ENCODE data around the gene EVC2.
A peak's percentile ranks its signal among the peaks of the same experiment; 100 is the strongest.

Gene EVC2, protein sequence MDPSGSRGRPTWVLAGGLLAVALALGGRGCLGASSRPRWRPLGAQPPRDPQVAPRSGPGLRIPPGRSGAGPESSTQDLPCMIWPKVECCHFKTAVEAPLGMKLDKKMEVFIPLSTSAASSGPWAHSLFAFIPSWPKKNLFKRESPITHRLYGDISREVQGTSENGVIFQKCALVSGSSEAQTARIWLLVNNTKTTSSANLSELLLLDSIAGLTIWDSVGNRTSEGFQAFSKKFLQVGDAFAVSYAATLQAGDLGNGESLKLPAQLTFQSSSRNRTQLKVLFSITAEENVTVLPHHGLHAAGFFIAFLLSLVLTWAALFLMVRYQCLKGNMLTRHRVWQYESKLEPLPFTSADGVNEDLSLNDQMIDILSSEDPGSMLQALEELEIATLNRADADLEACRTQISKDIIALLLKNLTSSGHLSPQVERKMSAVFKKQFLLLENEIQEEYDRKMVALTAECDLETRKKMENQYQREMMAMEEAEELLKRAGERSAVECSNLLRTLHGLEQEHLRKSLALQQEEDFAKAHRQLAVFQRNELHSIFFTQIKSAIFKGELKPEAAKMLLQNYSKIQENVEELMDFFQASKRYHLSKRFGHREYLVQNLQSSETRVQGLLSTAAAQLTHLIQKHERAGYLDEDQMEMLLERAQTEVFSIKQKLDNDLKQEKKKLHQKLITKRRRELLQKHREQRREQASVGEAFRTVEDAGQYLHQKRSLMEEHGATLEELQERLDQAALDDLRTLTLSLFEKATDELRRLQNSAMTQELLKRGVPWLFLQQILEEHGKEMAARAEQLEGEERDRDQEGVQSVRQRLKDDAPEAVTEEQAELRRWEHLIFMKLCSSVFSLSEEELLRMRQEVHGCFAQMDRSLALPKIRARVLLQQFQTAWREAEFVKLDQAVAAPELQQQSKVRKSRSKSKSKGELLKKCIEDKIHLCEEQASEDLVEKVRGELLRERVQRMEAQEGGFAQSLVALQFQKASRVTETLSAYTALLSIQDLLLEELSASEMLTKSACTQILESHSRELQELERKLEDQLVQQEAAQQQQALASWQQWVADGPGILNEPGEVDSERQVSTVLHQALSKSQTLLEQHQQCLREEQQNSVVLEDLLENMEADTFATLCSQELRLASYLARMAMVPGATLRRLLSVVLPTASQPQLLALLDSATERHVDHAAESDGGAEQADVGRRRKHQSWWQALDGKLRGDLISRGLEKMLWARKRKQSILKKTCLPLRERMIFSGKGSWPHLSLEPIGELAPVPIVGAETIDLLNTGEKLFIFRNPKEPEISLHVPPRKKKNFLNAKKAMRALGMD

DNA sequence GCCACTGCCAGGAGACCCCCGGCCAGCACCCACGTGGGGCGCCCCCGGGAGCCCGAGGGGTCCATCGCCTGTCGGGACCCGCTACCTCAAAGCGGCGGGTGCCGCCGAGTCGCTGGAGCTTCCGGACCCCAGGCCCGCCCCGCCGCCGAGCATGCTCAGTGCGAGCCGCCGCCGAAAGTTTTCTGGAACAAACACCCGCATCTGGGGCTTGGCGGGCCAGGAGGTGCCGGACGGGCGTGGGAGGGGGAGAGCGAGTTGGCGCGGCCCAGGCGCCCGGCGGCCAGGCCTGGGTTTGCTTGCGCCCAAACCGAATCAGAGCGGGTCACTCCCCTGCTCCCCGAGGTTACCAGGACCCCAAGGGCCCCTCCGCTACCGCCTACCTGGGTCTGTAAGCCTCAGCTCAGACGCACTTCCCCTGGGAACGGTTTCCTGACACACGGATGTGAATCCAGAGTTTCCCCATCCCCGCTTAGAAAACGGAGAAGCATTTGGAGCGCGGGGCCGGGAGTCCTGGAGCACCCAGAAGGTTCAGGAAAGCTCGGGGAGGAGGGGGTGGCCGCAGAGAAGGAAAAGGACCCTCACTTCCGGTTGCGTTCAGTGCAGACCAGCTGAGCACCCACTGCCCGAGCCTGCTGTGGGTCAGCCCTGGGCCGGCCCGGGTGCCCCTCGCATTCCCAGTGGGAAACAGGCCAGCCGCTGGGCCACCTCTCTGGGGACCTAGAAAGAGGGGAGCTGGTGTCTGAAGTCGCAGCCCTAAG, at the start of gene EVC2:
TSS of gene EVC2 (minus strand) at position 111 of the 758 bp plus-strand sequence. CDS start at position 65, 46 bp downstream.
- Histone ChIP-seq H3K79me2 (ENCODE audit: low read length) (peaks cover 27% of the 10 kb centered on the region), H3K4me2 (ENCODE audit: low read length) (peak within 1 kb of the TSS; percentile 96), H3K9me3 (ENCODE audit: insufficient read depth, low read length) (no peaks in the 10 kb centered on the region), H3K9ac (ENCODE audit: low read length) (peak within 1 kb of the TSS; percentile 89), H3K4me1 (ENCODE audit: low read length) (peaks cover 44% of the 10 kb centered on the region), H4K20me1 (ENCODE audit: insufficient read depth, low read length) (peaks cover 6% of the 10 kb centered on the region; the same call in 1 of the 2 replicates), H3K4me3 (ENCODE audit: low read length) (peak within 1 kb of the TSS; percentile 82), H3K27ac (ENCODE audit: low read length) (peak within 1 kb of the TSS; percentile 26; the same call in 1 of the 2 replicates), H3K36me3 (replicated peaks; ENCODE audit: low read depth, low read length) (peaks cover 11% of the 10 kb centered on the region), H3K27me3 (ENCODE audit: low read depth, low read length) (no peaks in the 10 kb centered on the region), H2AFZ (ENCODE audit: low read depth, low read length) (peak within 1 kb of the TSS; percentile 94)
- TF ChIP-seq, protein P1, sequence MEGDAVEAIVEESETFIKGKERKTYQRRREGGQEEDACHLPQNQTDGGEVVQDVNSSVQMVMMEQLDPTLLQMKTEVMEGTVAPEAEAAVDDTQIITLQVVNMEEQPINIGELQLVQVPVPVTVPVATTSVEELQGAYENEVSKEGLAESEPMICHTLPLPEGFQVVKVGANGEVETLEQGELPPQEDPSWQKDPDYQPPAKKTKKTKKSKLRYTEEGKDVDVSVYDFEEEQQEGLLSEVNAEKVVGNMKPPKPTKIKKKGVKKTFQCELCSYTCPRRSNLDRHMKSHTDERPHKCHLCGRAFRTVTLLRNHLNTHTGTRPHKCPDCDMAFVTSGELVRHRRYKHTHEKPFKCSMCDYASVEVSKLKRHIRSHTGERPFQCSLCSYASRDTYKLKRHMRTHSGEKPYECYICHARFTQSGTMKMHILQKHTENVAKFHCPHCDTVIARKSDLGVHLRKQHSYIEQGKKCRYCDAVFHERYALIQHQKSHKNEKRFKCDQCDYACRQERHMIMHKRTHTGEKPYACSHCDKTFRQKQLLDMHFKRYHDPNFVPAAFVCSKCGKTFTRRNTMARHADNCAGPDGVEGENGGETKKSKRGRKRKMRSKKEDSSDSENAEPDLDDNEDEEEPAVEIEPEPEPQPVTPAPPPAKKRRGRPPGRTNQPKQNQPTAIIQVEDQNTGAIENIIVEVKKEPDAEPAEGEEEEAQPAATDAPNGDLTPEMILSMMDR (IDR thresholded peaks at IDR 0.05; ENCODE audit: low read depth, low read length): no peak
- no peak for TF ChIP-seq EZH2phosphoT487 (IDR thresholded peaks at IDR 0.05; ENCODE audit: low read depth)

DNA sequence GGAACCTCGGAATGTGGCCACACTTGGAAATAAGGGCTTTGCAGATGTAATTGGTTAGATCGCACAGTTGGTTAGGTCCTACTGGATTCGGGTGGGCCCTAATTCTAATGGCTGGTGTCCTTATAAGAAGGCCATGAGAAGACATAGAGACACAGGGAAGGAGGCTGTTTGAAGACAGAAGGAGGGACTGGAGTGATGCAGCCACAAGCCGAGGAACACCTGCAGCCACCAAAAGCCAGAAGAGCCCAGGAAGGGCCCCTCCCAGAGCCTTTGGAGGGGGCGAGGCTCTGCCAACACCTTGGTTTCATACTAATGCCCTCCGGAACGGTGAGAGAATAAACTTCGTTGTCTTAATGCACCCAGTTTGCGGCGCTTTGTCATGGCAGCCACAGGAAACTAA, 49.6 kb upstream of the EVC2 start:
- Histone ChIP-seq H3K9me3 (ENCODE audit: insufficient read depth, low read length) (no peaks in the 10 kb centered on the region), H4K20me1 (ENCODE audit: insufficient read depth, low read length) (peaks cover 13% of the 10 kb centered on the region), H3K4me2 (ENCODE audit: low read length) (no peak overlapping the region), H3K27ac (ENCODE audit: low read length) (no peak overlapping the region), H3K27me3 (ENCODE audit: low read depth, low read length) (no peaks in the 10 kb centered on the region), H3K4me3 (ENCODE audit: low read length) (no peak overlapping the region), H3K9ac (ENCODE audit: low read length) (no peak overlapping the region), H2AFZ (ENCODE audit: low read depth, low read length) (no peak overlapping the region), H3K36me3 (replicated peaks; ENCODE audit: low read depth, low read length) (peaks cover 6% of the 10 kb centered on the region), H3K79me2 (ENCODE audit: low read length) (no peaks in the 10 kb centered on the region), H3K4me1 (ENCODE audit: low read length) (peaks cover 28% of the 10 kb centered on the region)
- TF ChIP-seq, protein P1 (IDR thresholded peaks at IDR 0.05; ENCODE audit: low read depth, low read length): no peak
- no peak for TF ChIP-seq EZH2phosphoT487 (IDR thresholded peaks at IDR 0.05; ENCODE audit: low read depth)

DNA sequence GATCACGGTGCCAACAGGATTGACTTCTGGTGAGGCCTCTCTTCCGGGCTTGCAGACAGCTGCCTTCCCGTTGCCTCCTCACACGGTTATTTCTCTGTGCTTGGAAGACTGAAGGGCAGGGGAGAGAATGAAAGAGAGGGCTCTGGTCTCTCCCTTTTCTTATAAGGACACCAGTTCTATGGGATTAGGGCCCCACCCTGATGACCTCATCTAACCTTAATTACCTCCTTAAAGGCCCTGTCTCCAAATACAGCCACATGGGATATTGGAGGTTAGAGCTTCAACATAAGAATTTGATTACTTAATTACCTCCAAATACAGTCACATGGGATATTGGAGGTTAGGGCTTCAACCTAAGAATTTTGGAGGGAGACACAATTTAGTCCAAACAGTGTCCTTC, 49.2 kb upstream of the EVC2 start:
- TF ChIP-seq EZH2phosphoT487 (IDR thresholded peaks at IDR 0.05; ENCODE audit: low read depth): no peak
- TF ChIP-seq, protein P1 (IDR thresholded peaks at IDR 0.05; ENCODE audit: low read depth, low read length): no peak
- Histone ChIP-seq H2AFZ (ENCODE audit: low read depth, low read length) (no peak overlapping the region), H3K27ac (ENCODE audit: low read length) (no peak overlapping the region), H4K20me1 (ENCODE audit: insufficient read depth, low read length) (peaks cover 13% of the 10 kb centered on the region), H3K27me3 (ENCODE audit: low read depth, low read length) (no peaks in the 10 kb centered on the region), H3K4me2 (ENCODE audit: low read length) (no peak overlapping the region), H3K36me3 (replicated peaks; ENCODE audit: low read depth, low read length) (peaks cover 6% of the 10 kb centered on the region), H3K4me3 (ENCODE audit: low read length) (no peak overlapping the region), H3K4me1 (ENCODE audit: low read length) (peaks cover 28% of the 10 kb centered on the region), H3K9ac (ENCODE audit: low read length) (no peak overlapping the region), H3K9me3 (ENCODE audit: insufficient read depth, low read length) (no peaks in the 10 kb centered on the region), H3K79me2 (ENCODE audit: low read length) (no peaks in the 10 kb centered on the region)

All from OCI-LY3 (cell line).